Skeletal muscle satellite cell (primary cell): Measurements from ENCODE around the gene SYNJ1.
"Not testable (repeated sequence)": the region's sequence is repeated elsewhere in the genome, so short reads cannot be mapped to it uniquely, and the experiment has no call there.

ENCODE experiments used
- H3K27me3 ChIP-seq: 2 replicates; pipeline ENCODE4 v1.7.0; 2013; ENCODE audit warnings: low read length; ENCODE audit not compliant: control insufficient read depth, insufficient read depth
- H3K36me3 ChIP-seq: 2 replicates; pipeline ENCODE4 v1.7.0; 2013; ENCODE audit warnings: mild to moderate bottlenecking, control low read depth, low read length; ENCODE audit not compliant: insufficient read depth
- H3K4me1 ChIP-seq: 2 replicates; pipeline ENCODE4 v1.7.0; 2013; ENCODE audit warnings: low read length; ENCODE audit not compliant: control insufficient read depth, insufficient read depth
- H3K4me2 ChIP-seq: 2 replicates; pipeline ENCODE4 v1.7.0; 2013; ENCODE audit warnings: mild to moderate bottlenecking, low read length
- H3K4me3 ChIP-seq: 2 replicates; pipeline ENCODE4 v1.7.0; 2013; ENCODE audit warnings: low read length
- H3K9ac ChIP-seq: 2 replicates; pipeline ENCODE4 v1.7.0; 2013; ENCODE audit warnings: mild to moderate bottlenecking, low read depth, low read length, moderate library complexity
- H3K9me3 ChIP-seq: replicated peaks from 2 replicates; pipeline ENCODE4 v1.7.0; 2013; ENCODE audit warnings: mild to moderate bottlenecking, control low read depth, low read length

SYNJ1 gene

DNA sequence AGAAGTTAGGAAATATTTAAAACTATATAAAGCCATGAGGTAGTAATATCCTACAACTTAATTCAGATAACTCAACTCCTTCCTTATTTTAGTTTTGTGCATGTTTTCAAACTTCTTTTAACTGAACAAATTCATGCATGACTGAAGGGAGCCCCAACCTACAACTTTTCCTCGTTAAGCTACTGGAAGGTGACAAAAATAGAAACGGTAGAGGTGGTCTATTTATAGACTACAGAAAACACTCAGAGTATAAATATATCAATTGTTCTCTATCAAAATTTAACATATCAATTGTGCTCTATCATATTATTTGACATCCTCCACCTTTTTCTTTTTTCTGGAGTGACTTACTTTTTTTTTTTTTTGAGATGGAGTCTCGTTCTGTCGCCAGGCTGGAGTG, 16.8 kb downstream of the SYNJ1 start:
- H3K4me2 ChIP-seq: no peak overlapping the region
- H3K27me3 ChIP-seq: no peaks in the 10 kb centered on the region
- H3K4me3 ChIP-seq: no peak overlapping the region
- no peak overlapping the region for H3K9ac ChIP-seq
- no peaks in the 10 kb centered on the region for H3K36me3 ChIP-seq
- H3K9me3 ChIP-seq: no peaks in the 10 kb centered on the region
- H3K4me1 ChIP-seq: no peaks in the 10 kb centered on the region

DNA sequence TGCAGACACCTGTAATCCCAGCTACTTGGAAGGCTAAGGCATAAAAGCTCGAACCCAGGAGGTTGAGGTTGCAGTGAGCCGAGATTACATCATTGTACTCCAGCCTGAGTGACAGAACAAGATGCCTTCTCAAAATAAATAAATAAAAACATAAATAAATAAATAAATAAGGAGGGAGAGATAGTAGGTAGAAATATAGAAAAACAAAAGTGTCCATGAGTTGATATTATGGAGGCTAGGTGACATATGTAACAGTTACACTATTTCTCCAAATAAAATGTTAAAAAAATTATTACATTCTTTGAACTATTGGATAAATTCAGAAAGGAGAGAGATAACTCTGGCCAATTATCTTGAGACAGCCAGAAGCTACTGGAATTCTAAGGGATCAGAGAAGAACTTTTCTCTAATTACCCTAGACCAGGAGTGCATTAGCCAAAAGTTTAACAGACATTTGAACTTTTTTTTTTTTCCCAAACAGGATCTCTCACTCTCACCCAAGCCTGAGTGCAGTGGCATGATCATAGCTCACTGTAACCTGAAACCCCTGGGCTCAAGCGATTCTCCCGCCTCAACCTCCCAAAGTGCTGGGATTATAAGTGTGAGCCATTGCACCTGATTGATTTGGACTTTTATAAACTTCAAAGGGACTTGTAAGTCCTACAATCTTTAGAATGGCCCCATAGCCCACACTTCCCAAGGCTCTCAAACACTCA, 17.6 kb downstream of the SYNJ1 start:
- Histone ChIP-seq H3K27me3 (no peaks in the 10 kb centered on the region), H3K9me3 (no peaks in the 10 kb centered on the region), H3K4me3 (no peak overlapping the region), H3K9ac (no peak overlapping the region), H3K4me2 (no peak overlapping the region), H3K36me3 (no peaks in the 10 kb centered on the region), H3K4me1 (no peaks in the 10 kb centered on the region)

DNA sequence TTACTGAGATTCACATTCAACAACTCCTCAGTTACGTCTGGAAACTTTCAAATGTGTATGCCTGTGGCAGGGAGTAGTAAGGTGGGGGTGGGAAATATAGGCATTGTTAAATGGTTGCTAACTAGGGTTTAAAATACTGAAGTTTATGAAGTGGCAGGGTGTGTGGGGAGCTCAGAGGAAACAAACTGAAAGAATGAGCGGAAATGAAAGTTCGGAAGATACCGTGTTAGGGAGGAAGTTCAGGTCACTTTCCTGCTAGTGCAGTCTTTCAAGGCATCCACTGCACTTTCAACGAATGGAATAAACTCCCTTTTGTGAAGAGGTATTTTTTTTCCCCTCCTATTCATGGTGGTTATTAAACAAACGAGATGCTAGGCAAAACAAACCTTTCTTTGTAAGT, 19.7 kb downstream of the SYNJ1 start:
- Histone ChIP-seq H3K4me1 (peaks cover under 1% of the 10 kb centered on the region), H3K27me3 (no peaks in the 10 kb centered on the region), H3K9me3 (no peaks in the 10 kb centered on the region), H3K4me2 (no peak overlapping the region), H3K9ac (no peak overlapping the region), H3K4me3 (no peak overlapping the region), H3K36me3 (no peaks in the 10 kb centered on the region)

DNA sequence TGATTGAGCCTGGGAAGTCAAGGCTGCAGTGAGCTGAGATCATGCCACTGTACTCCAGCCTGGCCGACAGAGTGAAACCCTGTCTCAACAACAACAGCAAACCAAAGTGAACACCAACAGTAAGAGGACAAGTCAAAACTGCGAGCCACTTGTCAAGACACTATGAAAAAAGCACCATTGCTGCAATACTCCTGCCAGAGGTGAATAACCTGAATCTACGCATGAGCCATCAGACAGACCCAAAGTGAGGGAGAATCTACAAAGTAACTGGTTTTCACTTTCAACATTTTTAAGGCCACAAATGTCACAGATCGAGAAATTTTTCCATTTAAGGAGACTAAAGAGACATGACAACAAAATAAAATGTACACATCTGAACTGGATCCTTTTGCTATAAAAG, 21.9 kb downstream of the SYNJ1 start:
- no peak overlapping the region for H3K4me2 ChIP-seq
- H3K9me3 ChIP-seq: no peaks in the 10 kb centered on the region
- H3K36me3 ChIP-seq: no peaks in the 10 kb centered on the region
- no peaks in the 10 kb centered on the region for H3K27me3 ChIP-seq
- no peak overlapping the region for H3K9ac ChIP-seq
- H3K4me1 ChIP-seq: peaks cover 7% of the 10 kb centered on the region
- no peak overlapping the region for H3K4me3 ChIP-seq

DNA sequence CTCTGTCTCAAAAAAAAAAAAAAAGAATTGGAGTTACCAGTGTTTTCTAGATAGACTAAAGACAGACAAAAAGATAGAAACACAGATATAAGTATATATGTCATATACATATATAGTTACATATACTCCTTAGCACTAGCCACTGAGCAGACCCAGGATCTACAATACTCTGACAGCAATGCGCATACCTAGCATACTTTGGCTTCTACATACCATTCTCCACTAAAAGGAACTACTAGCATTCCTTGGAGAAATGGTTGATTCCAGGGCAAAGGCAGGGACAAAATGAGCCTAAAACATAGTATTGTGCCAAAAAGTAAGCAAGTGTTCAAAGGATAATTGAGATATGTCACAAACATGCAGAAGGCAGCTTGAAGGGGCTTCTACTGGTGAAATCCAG, 22.7 kb downstream of the SYNJ1 start:
- no peaks in the 10 kb centered on the region for H3K9me3 ChIP-seq
- no peaks in the 10 kb centered on the region for H3K36me3 ChIP-seq
- peaks cover 7% of the 10 kb centered on the region for H3K4me1 ChIP-seq
- no peak overlapping the region for H3K4me3 ChIP-seq
- H3K9ac ChIP-seq: no peak overlapping the region
- H3K4me2 ChIP-seq: no peak overlapping the region
- H3K27me3 ChIP-seq: no peaks in the 10 kb centered on the region

DNA sequence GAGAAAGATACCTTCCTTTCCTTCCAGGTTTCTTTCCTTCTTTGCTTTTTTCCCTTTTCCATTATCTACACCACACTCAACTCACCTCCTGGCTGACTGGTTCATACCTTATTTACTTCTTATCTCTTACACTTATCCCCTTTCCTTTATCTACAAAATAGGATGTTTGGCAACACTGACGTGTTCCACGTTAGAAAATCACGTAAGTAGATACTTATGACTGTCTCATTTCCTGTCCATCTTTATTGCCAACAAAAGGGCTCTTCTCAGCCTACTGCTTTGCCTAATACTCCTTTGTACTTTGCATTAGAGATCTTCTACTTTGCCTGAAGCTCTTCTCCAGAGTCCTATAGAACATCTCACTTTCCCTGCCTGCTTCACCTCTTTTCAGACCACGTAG, 25.1 kb downstream of the SYNJ1 start:
- Histone ChIP-seq H3K27me3 (no peaks in the 10 kb centered on the region), H3K4me1 (peaks cover 7% of the 10 kb centered on the region), H3K4me3 (no peak overlapping the region), H3K36me3 (no peaks in the 10 kb centered on the region), H3K9me3 (no peaks in the 10 kb centered on the region), H3K9ac (no peak overlapping the region), H3K4me2 (peak overlapping the region; percentile 7)

DNA sequence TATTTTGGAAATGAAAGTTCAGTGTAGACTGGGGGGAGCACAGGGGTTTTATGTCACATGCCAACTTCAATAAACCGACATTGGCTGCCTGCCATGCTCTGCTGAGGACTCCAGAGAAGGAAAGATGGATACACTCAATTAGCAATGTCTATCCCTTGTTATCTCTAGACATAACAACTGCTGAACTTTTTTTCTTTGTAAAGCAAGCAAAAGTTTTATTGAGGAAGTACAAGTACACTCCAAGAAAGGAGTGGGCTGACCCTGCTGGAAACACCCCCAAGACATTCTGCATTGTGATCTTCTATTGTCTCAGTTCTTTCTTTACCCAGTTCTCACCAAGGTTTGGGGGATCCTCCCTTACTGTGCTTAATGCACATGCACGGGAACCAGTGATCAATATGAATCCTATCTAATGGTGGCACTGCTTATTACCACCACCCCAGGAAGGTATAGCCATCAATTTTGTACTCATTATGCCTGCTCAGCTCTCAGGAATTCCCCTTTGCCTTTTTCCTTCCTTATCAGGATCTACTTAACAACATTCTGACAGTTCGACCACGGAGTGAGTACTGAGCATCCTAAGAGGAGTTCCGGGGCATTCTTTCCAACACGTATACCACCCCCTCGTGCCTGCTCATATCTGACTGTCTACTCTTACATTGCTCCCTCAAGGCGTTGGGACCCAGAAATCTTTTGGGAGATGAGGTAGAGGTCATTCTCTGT, 28.7 kb downstream of the SYNJ1 start:
- Histone ChIP-seq H3K9me3 (no peaks in the 10 kb centered on the region), H3K36me3 (peaks cover under 1% of the 10 kb centered on the region), H3K4me2 (no peak overlapping the region), H3K4me1 (peaks cover 7% of the 10 kb centered on the region), H3K4me3 (no peak overlapping the region), H3K27me3 (no peaks in the 10 kb centered on the region), H3K9ac (no peak overlapping the region)

DNA sequence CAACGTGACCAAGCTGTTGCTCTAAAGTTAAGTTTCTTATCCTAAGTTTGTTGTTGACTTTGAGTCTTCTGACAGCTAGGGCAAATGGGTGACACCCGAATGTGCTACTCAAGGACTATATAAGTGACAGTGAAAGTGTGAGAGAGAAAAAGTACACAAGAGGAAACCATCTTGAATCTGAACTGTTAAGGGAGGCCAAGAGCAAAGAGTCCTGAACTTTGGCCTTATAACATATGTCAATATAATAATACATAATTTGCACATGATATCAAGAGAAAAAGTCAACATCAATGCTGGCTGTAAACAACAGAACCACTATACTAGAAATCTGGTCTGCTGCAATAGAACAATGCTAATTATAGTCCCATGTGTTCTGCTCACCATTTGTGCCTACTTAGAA, 29.5 kb downstream of the SYNJ1 start:
- Histone ChIP-seq H3K4me1 (peaks cover 7% of the 10 kb centered on the region), H3K4me3 (no peak overlapping the region), H3K27me3 (no peaks in the 10 kb centered on the region), H3K9me3 (no peaks in the 10 kb centered on the region), H3K4me2 (no peak overlapping the region), H3K9ac (no peak overlapping the region), H3K36me3 (peaks cover 3% of the 10 kb centered on the region)

DNA sequence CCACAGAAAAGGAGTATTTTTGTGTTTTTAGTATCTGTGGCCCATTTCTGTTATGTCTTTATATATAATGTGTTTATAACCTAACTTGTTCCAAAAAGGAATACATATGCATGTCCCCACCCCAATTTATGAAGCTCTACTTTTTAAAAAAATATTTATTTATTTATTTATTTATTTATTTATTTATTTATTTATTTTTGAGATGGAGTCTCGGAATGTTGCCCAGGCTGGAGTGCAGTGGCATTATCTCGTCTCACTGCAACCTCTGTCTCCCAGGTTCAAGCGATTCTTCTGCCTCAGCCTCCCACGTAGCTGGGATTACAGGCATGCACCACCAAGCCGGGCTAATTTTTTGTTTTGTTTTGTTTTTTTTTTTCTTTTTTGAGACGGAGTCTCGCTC, 32.3 kb downstream of the SYNJ1 start:
- not testable (repeated sequence) for H3K9me3 ChIP-seq, H3K9ac ChIP-seq, H3K4me2 ChIP-seq, H3K4me3 ChIP-seq, H3K4me1 ChIP-seq, H3K27me3 ChIP-seq, H3K36me3 ChIP-seq

DNA sequence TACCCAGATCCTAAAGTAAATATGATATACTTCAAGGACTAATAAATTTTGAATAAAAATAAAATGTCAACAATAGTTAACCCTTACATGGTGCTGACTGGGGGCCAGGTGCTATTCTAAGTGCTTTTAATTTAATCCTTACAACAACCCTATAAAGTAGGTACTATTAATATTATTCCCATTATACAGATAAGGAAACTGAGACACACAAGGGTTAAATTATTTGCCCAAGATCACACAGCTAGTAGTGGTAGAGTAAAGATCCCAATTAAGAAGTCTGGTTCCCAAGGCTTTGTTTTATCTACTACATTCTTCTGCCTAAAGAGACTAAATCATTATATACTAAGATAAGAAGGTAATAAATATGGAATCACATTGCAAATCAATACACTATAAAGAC, 34.2 kb downstream of the SYNJ1 start:
- H3K9me3 ChIP-seq: no peaks in the 10 kb centered on the region
- no peak overlapping the region for H3K9ac ChIP-seq
- H3K27me3 ChIP-seq: no peaks in the 10 kb centered on the region
- H3K36me3 ChIP-seq: peaks cover 3% of the 10 kb centered on the region
- no peaks in the 10 kb centered on the region for H3K4me1 ChIP-seq
- H3K4me2 ChIP-seq: no peak overlapping the region
- H3K4me3 ChIP-seq: no peak overlapping the region

DNA sequence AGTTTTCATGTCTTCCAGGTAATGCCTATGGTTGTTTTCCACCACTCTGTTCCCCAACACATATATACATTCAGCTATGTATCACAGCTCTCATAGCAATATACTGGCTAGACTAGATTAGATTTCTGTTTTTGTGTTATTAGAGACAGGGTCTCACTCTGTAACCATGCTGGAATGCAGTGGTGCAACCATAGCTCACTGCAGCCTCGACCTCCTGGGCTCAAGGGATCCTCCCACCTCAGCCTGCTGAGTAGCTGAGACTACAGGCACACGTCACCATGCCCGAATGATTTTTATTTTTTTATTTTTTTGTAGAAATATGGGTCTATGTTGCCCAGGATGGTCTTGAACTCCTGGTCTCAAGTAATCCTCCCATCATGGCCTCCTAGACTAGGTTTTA, 37.7 kb downstream of the SYNJ1 start:
- H3K4me2 ChIP-seq: no peak overlapping the region
- no peaks in the 10 kb centered on the region for H3K9me3 ChIP-seq
- H3K9ac ChIP-seq: no peak overlapping the region
- H3K4me1 ChIP-seq: no peaks in the 10 kb centered on the region
- no peak overlapping the region for H3K4me3 ChIP-seq
- no peaks in the 10 kb centered on the region for H3K27me3 ChIP-seq
- H3K36me3 ChIP-seq: peaks cover 10% of the 10 kb centered on the region
